ENCODE measurements around the gene BET1L.
"Not testable (repeated sequence)": the region's sequence is repeated elsewhere in the genome, so short reads cannot be mapped to it uniquely, and the experiment has no call there.

The BET1L gene

GRCh38 chr11:227824-228379 is 20.7 kb upstream of the BET1L start:
- DNase-seq (ENCODE audit: low spot score): no peak

GRCh38 chr11:225734-226453 is 18.7 kb upstream of the BET1L start:
- no peak for DNase-seq (ENCODE audit: low spot score)

GRCh38 chr11:224424-224823 is 17.2 kb upstream of the BET1L start:
- no peak for DNase-seq (ENCODE audit: low spot score)

- DNase-seq (ENCODE audit: low spot score): no peak
Observed at GRCh38 chr11:223884-224283, 16.7 kb upstream of the BET1L start.

GRCh38 chr11:223026-223789 is 16.0 kb upstream of the BET1L start:
- no peak for DNase-seq (ENCODE audit: low spot score)

GRCh38 chr11:221998-222789 is 15.0 kb upstream of the BET1L start:
- DNase-seq (ENCODE audit: low spot score): no peak

GRCh38 chr11:221539-221938 is 14.3 kb upstream of the BET1L start:
- no peak for DNase-seq (ENCODE audit: low spot score)

- DNase-seq (ENCODE audit: low spot score): not testable (repeated sequence)
Observed at GRCh38 chr11:220641-221215, 13.5 kb upstream of the BET1L start.

- no peak for DNase-seq (ENCODE audit: low spot score)
Observed at GRCh38 chr11:218815-219593, 11.8 kb upstream of the BET1L start.

GRCh38 chr11:217704-218103 is 10.5 kb upstream of the BET1L start:
- DNase-seq (ENCODE audit: low spot score): no peak

- no peak for DNase-seq (ENCODE audit: low spot score)
Observed at GRCh38 chr11:216081-216974, 9.1 kb upstream of the BET1L start.

GRCh38 chr11:215581-216037 is 8.4 kb upstream of the BET1L start:
- DNase-seq (ENCODE audit: low spot score): no peak

- DNase-seq (ENCODE audit: low spot score): no peak
Observed at GRCh38 chr11:214083-214482, 6.9 kb upstream of the BET1L start.

GRCh38 chr11:213111-213510 is 5.9 kb upstream of the BET1L start:
- DNase-seq (ENCODE audit: low spot score): no peak

- DNase-seq (ENCODE audit: low spot score): no peak
Observed at GRCh38 chr11:212150-213100, 5.2 kb upstream of the BET1L start.

- DNase-seq (ENCODE audit: low spot score): no peak
Observed at GRCh38 chr11:211741-212140, 4.5 kb upstream of the BET1L start.

GRCh38 chr11:211295-211694 is 4.1 kb upstream of the BET1L start:
- no peak for DNase-seq (ENCODE audit: low spot score)

- DNase-seq (ENCODE audit: low spot score): no peak
Observed at GRCh38 chr11:210803-211180, 3.6 kb upstream of the BET1L start.
